ENCODE data around the gene DAND5.
"Not testable (repeated sequence)": the region's sequence is repeated elsewhere in the genome, so short reads cannot be mapped to it uniquely, and the experiment has no call there.

Gene DAND5

GRCh38 chr19:12946092-12946721 is 23.2 kb upstream of the DAND5 start:
- no peak for DNase-seq (ENCODE audit: low read depth)

- DNase-seq (ENCODE audit: low read depth) = no peak
Measured at GRCh38 chr19:12946731-12947496, 22.5 kb upstream of the DAND5 start.

- no peak for DNase-seq (ENCODE audit: low read depth)
Measured at GRCh38 chr19:12947702-12948611, 21.4 kb upstream of the DAND5 start.

- DNase-seq (ENCODE audit: low read depth) = no peak
Measured at GRCh38 chr19:12948612-12949362, 20.6 kb upstream of the DAND5 start.

GRCh38 chr19:12949363-12950283 is 19.8 kb upstream of the DAND5 start:
- DNase-seq (ENCODE audit: low read depth) = no peak

GRCh38 chr19:12952050-12952449 is 17.3 kb upstream of the DAND5 start:
- not testable (repeated sequence) for DNase-seq (ENCODE audit: low read depth)

- DNase-seq (ENCODE audit: low read depth) = no peak
Measured at GRCh38 chr19:12952488-12953137, 16.8 kb upstream of the DAND5 start.

- no peak for DNase-seq (ENCODE audit: low read depth)
Measured at GRCh38 chr19:12953138-12953798, 16.1 kb upstream of the DAND5 start.

- DNase-seq (ENCODE audit: low read depth) = no peak
Measured at GRCh38 chr19:12953799-12954611, 15.4 kb upstream of the DAND5 start.

- DNase-seq (ENCODE audit: low read depth) = no peak
Measured at GRCh38 chr19:12954612-12954962, 14.8 kb upstream of the DAND5 start.

- DNase-seq (ENCODE audit: low read depth) = not testable (repeated sequence)
Measured at GRCh38 chr19:12955575-12955974, 13.8 kb upstream of the DAND5 start.

- no peak for DNase-seq (ENCODE audit: low read depth)
Measured at GRCh38 chr19:12955996-12956395, 13.4 kb upstream of the DAND5 start.

- DNase-seq (ENCODE audit: low read depth) = peak; percentile 76
Measured at GRCh38 chr19:12956446-12957388, 12.7 kb upstream of the DAND5 start, which contains the start of gene GADD45GIP1. GADD45GIP1 (minus strand) TSS chr19:12957223; CDS start chr19:12957212, 11 bp downstream.

GRCh38 chr19:12957389-12957952 is 11.9 kb upstream of the DAND5 start:
- not testable (repeated sequence) for DNase-seq (ENCODE audit: low read depth)

GRCh38 chr19:12959481-12959880 is 9.9 kb upstream of the DAND5 start:
- no peak for DNase-seq (ENCODE audit: low read depth)

- DNase-seq (ENCODE audit: low read depth) = peak; percentile 63
Measured at GRCh38 chr19:12965017-12965811, 4.2 kb upstream of the DAND5 start.

- no peak for DNase-seq (ENCODE audit: low read depth)
Measured at GRCh38 chr19:12965812-12966135, 3.6 kb upstream of the DAND5 start.

All from stimulated activated CD4-positive, alpha-beta T cell treated with anti-CD3 and anti-CD28 coated beads, Interleukin-2, amount 100 ng/mL, for 4 hours (primary cell).